Brain microvascular endothelial cell (primary cell): ENCODE measurements around the gene ABCA2.

ENCODE experiments used
- DNase-seq: peaks from one replicate; pipeline ENCODE4 v3.0.0-alpha.2; 2020
- H3K27ac ChIP-seq: fragments of 250-450 bp; sonication (Bioruptor Pico); 2 replicates; pipeline ENCODE4 v1.5.1; 2020; ENCODE audit warnings: mild to moderate bottlenecking, moderate library complexity
- H3K27me3 ChIP-seq: fragments of 250-450 bp; sonication (Bioruptor Pico); replicated peaks from 2 replicates; pipeline ENCODE4 v1.5.1; 2020; ENCODE audit warnings: mild to moderate bottlenecking
- H3K36me3 ChIP-seq: fragments of 250-450 bp; sonication (Bioruptor Pico); replicated peaks from 2 replicates; pipeline ENCODE4 v1.5.1; 2020; ENCODE audit warnings: mild to moderate bottlenecking
- H3K4me3 ChIP-seq: 2 replicates; pipeline ENCODE4 v1.5.1; 2011; ENCODE audit warnings: low read depth, mild to moderate bottlenecking, control low read depth, low read length, moderate library complexity
- CTCF ChIP-seq: IDR thresholded peaks from 2 replicates; pipeline ENCODE4 v1.5.1; 2011; ENCODE audit warnings: low read depth, mild to moderate bottlenecking, moderate library complexity, low read length, control low read depth, inconsistent platforms; ENCODE audit errors: missing control alignments
- in situ Hi-C: cut with HindIII; loops from 2 replicates; pipeline ENCODE4 v1.10.0; 2017; ENCODE audit warnings: low sequenced_read_pairs, low pct_ligation_motif_present

ABCA2 gene

DNA sequence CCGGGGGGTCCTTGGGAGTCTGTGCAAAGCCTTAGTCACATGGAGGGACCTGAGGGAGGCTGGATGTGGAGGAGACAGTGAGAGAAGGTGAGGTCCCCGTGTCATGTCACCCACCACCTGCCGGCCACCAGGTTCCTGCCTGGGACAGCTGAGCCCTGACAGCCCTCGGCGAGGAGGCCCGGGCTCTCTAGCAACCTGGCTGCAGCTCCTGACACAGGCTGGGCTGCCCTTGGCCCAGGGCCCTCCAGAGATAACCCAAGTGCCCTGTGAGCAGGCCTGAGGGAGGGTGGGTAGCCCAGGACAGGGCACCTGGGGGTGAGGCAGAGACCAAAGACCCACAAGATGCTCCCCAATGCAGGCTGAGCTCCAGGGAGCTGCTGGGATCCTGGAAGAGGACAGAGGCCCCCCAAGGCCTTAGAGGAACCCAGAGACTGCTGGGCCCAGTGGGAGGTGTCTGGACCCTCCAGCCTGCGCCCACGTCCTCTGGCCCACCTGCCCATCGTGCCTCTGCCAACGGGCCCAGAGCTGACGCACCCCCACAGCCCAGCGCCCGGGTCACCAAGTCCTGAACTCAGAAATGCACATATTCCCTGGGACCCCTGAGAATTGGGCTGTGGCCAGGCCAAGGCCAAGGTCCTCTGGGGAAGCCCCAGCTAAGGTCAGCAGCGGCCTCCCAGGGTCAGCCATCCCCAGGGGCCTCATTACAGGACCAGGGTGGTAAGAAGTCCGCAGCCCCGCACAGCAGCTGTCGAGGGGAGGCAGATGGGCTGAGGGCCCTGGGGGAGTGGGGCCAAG lies 59.5 kb downstream of the ABCA2 start:
- Histone ChIP-seq H3K27me3 (no peaks in the 10 kb centered on the region), H3K4me3 (no peak overlapping the region), H3K27ac (no peak overlapping the region), H3K36me3 (no peaks in the 10 kb centered on the region)
- in situ Hi-C loops, result no loop called here
- DNase-seq, result no peak
- TF ChIP-seq CTCF, result no peak

DNA sequence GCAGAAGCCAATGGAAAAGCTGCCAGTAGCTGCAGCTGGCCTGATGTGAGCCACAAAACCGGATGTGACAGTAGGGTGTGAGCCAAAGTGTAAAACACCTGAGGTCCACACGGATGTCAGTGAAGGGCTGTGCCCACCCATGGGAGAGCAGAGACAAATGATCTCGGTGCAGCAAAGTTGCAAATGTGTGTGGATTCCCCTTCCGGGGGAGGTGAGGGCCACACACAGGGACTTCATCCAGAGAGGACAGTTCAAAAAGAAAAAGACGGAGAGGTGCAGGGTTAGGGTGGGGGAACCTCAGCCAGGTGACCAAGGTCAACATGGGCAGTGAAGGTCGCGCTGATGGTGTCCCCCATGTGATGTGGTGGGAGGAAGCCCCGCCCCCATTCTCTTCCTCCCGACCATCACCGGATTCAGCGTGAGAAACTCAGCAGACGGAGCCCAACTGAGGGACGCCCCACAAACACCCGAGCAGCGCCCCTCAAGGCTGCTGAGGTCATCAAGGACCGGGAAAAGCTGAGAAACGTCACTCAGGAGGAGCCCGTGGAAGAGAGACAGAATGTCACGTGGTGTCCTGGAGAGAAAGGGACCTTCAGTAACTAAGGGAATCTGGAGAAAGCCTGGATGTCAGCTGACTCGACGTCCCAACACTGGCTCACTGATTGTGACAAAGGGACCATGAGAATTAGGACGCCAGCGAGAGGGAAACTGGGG lies 62.1 kb downstream of the ABCA2 start:
- TF ChIP-seq CTCF, result no peak
- H3K4me3 ChIP-seq, result no peak overlapping the region
- DNase-seq, result no peak
- H3K36me3 ChIP-seq, result no peaks in the 10 kb centered on the region
- no peaks in the 10 kb centered on the region for H3K27me3 ChIP-seq
- no peak overlapping the region for H3K27ac ChIP-seq
- in situ Hi-C loops, result no loop called here

GRCh38 chr9:136964833-136965422 lies 63.1 kb downstream of the ABCA2 start:
- DNase-seq, result no peak
- H3K36me3 ChIP-seq, result no peaks in the 10 kb centered on the region
- no peaks in the 10 kb centered on the region for H3K27me3 ChIP-seq
- in situ Hi-C loops, result no loop called here
- no peak overlapping the region for H3K27ac ChIP-seq
- no peak for TF ChIP-seq CTCF
- H3K4me3 ChIP-seq, result no peak overlapping the region

GRCh38 chr9:136964171-136964689 lies 63.8 kb downstream of the ABCA2 start:
- no peak overlapping the region for H3K27ac ChIP-seq
- in situ Hi-C loops, result no loop called here

GRCh38 chr9:136963751-136964150 lies 64.3 kb downstream of the ABCA2 start:
- H3K27ac ChIP-seq, result no peak overlapping the region
- no peak for TF ChIP-seq CTCF
- H3K27me3 ChIP-seq, result no peaks in the 10 kb centered on the region
- H3K4me3 ChIP-seq, result no peak overlapping the region
- no peak for DNase-seq
- in situ Hi-C loops, result no loop called here
- H3K36me3 ChIP-seq, result no peaks in the 10 kb centered on the region

More at GRCh38 chr9:136964171-136964689, 63.8 kb downstream of the ABCA2 start:
- no peak for TF ChIP-seq CTCF
- DNase-seq, result no peak
- no peak overlapping the region for H3K4me3 ChIP-seq
- no peaks in the 10 kb centered on the region for H3K36me3 ChIP-seq
- H3K27me3 ChIP-seq, result no peaks in the 10 kb centered on the region
